Thymus (tissue), 11 donors: ENCODE results near the gene CD72. TPM values are rescaled to one million over a fixed set of nuclear protein-coding genes. Genes with fewer than 3 reads are reported as not detected.
"Not testable (repeated sequence)": the region's sequence is repeated elsewhere in the genome, so short reads cannot be mapped to it uniquely, and the experiment has no call there.

Source experiments
- DNase-seq, 9 donors: peaks; one replicate each; pipeline ENCODE4 v3.0.0-alpha.2; 2013; ENCODE audit warnings: low spot score in 9 of 9, low read depth in 6 of 9, missing footprints in 1 of 9
- H3K27ac ChIP-seq, 2 donors: one replicate each; pipeline ENCODE4 v1.5.1; 2013; ENCODE audit warnings: control low read depth in 1 of 2, low read depth in 1 of 2, low read length in 1 of 2, mild to moderate bottlenecking in 1 of 2, moderate library complexity in 1 of 2
- H3K27me3 ChIP-seq, 2 donors: one replicate each; pipeline ENCODE4 v1.5.1; 2013; ENCODE audit warnings: low read length in 1 of 2; ENCODE audit not compliant: control insufficient read depth in 2 of 2, insufficient read depth in 1 of 2
- H3K36me3 ChIP-seq, 2 donors: one replicate each; pipeline ENCODE4 v1.5.1; 2013; ENCODE audit warnings: low read length in 1 of 2, mild to moderate bottlenecking in 1 of 2, moderate library complexity in 1 of 2; ENCODE audit not compliant: control insufficient read depth in 2 of 2, insufficient read depth in 2 of 2
- H3K4me1 ChIP-seq, 2 donors: one replicate each; pipeline ENCODE4 v1.5.1; 2013; ENCODE audit warnings: low read length in 2 of 2; ENCODE audit not compliant: control insufficient read depth in 2 of 2, insufficient read depth in 2 of 2
- H3K4me3 ChIP-seq, 2 donors: one replicate each; pipeline ENCODE4 v1.5.1; 2013; ENCODE audit warnings: low read length in 2 of 2, control low read depth in 1 of 2, mild to moderate bottlenecking in 1 of 2
- H3K9me3 ChIP-seq, 2 donors: one replicate each; pipeline ENCODE4 v1.5.1; 2013; ENCODE audit warnings: low read length in 1 of 2, mild to moderate bottlenecking in 1 of 2; ENCODE audit not compliant: control insufficient read depth in 2 of 2, insufficient read depth in 1 of 2
- WGBS: extraction: QIAGEN DNeasy Blood & Tissue Kit; methylation state at CpG from one replicate; pipeline ENCODE4 v1.1.7; 2013; 5-methylcytosine and 5-hydroxymethylcytosine counted together
- polyA plus RNA-seq: library from polyadenylated mRNA; stranded (reverse); fragments of 200-250 nt; gene quantifications from one replicate; pipeline ENCODE4 v1.2.3, GENCODE V29; 2013
- total RNA-seq: library from RNA; stranded (reverse); fragments of 120-200 nt; gene quantifications from one replicate; pipeline ENCODE4 v1.2.4, GENCODE V29; 2013
- donor health status: healthy.

CD72 gene
- total and polyA plus RNA-seq, 2 donors: 6.8 to 23.6 TPM

- 1% methylated on average over 55 of the region's 55 CpGs for WGBS
- H3K27me3 ChIP-seq: no peaks in the 10 kb centered on the region
- peak within 1 kb of the TSS; percentile 70 to 86 for H3K4me3 ChIP-seq
- H3K27ac ChIP-seq: peak within 1 kb of the TSS; percentile 92 to 93
- DNase-seq: peak in 6 of 9 donors; percentile 44 to 84 (median 74)
- H3K4me1 ChIP-seq: peaks cover 10 to 35% of the 10 kb centered on the region in 2 donors
- peaks cover 22 to 26% of the 10 kb centered on the region in 2 donors for H3K36me3 ChIP-seq
- H3K9me3 ChIP-seq: no peaks in the 10 kb centered on the region
These were observed 13.4 kb downstream of the CD72 start, which contains the start of gene TESK1 for GRCh38 chr9:35604578-35605350. Gene TESK1, plus strand, starts transcription at chr9:35605262. Its CDS starts 358 bp downstream, at chr9:35605620.

- peaks cover 12 to 41% of the 10 kb centered on the region in 2 donors for H3K4me1 ChIP-seq
- H3K9me3 ChIP-seq: no peaks in the 10 kb centered on the region
- peaks cover 15 to 19% of the 10 kb centered on the region in 2 donors for H3K36me3 ChIP-seq
- H3K27me3 ChIP-seq: no peaks in the 10 kb centered on the region
- under 1% methylated on average over 41 of the region's 41 CpGs for WGBS
- DNase-seq: peak; percentile 97 to 100 (median 99)
- H3K4me3 ChIP-seq: peak overlapping the region; percentile 60 to 86
- peak overlapping the region; percentile 92 to 93 for H3K27ac ChIP-seq
These were observed 14.1 kb downstream of the CD72 start for GRCh38 chr9:35603986-35604577.

DNA sequence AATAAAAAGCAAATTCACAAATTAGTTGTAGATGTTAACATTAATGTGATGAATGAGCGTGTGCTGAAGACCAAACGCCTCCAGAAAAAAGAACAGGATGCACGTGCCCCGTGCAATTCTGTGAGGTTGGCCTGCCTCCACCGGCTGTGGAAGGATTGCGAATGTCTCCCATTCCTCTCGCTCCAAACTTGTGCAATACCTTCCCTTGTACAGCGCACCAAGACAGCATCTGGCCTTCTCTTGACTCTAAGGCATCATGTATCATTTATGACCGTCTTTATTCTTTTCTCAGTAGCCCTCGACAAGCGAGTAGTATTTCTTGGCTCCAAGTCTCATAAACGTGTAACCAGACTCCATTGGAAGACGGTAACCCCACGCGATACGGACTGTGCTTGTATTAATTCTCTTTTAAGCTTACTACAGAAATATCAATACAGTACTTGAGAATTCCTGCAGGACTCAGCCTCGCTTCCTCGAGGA is 14.7 kb downstream of the CD72 start:
- Histone ChIP-seq H3K4me1 (peaks cover 15 to 47% of the 10 kb centered on the region in 2 donors), H3K36me3 (peaks cover 10 to 14% of the 10 kb centered on the region in 2 donors), H3K9me3 (peaks cover 0 to 5% of the 10 kb centered on the region in 2 donors), H3K27me3 (no peaks in the 10 kb centered on the region), H3K4me3 (peak overlapping the region; percentile 34 to 35), H3K27ac (peak overlapping the region; percentile 86 to 92)
- DNase-seq: no peak
- 18% methylated on average over 18 of the region's 18 CpGs for WGBS

- H3K27ac ChIP-seq: no peak overlapping the region
- H3K36me3 ChIP-seq: no peaks in the 10 kb centered on the region
- peaks cover 0 to 6% of the 10 kb centered on the region in 2 donors for H3K9me3 ChIP-seq
- DNase-seq: no peak
- H3K4me1 ChIP-seq: peaks cover 5 to 37% of the 10 kb centered on the region in 2 donors
- no peak overlapping the region for H3K4me3 ChIP-seq
- WGBS: 95% methylated on average over 14 of the region's 14 CpGs
- H3K27me3 ChIP-seq: no peaks in the 10 kb centered on the region
These were observed 18.2 kb downstream of the CD72 start for GRCh38 chr9:35599763-35600604.

DNA sequence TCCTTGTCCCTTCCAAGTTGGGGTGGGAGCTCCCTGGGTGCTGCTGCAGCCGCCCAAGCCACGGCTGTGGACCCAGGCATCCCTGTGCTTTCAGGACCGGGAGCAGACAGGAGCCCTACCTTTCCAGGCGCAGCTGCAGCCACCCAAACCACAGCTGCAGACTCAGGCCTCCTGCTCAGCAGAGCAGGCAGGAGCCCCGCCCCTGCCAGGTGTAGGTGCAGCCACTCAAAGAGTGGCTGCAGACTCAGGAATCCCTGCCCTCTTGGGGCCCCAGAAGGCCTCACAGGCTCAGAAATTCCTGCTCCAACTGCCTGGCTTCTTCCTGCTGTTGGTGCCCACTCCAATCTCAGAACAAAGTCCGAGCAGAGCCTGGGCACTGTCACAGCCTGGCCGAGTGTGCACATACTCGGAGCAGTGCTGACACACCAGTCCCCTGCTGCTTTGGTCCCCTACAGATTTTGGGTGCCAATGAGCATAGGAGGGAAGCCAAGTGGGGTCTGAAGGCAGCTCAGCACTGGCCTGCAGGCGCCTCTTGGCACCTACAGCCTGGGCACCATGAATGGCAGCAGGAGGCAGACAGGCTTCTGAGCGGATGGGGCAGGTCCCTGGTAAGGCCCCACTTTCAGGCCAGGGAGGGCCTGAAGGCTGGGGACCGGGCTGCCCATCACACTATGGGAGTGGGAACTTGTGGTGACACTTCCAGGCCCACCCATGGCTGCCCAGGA is 19.2 kb downstream of the CD72 start:
- Histone ChIP-seq H3K9me3 (peaks cover 0 to 6% of the 10 kb centered on the region in 2 donors), H3K27ac (no peak overlapping the region), H3K36me3 (no peaks in the 10 kb centered on the region), H3K4me1 (peaks cover 5 to 32% of the 10 kb centered on the region in 2 donors), H3K4me3 (no peak overlapping the region), H3K27me3 (no peaks in the 10 kb centered on the region)
- peak in 1 of 9 donors; percentile 26 for DNase-seq
- WGBS: 92% methylated on average over 11 of the region's 11 CpGs

DNA sequence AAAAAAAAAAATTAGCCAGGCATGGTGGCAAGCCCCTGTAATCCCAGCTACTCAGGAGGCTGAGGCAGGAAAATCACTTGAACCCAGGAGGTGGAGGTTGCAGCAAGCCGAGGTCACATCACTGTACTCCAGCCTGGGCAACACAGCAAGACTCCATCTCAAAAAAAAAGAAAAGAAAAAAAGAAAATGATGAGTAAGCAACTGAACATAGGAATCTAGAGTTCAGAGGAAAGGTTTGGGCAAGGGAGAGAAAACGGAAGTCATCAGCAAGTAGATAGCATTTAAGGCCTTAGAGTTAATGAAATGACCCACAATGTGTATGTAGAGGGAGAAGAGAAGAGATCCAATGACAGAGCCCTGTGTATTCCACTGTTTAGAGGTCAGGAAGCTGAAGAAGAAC is 21.3 kb downstream of the CD72 start:
- not testable (repeated sequence) for H3K36me3 ChIP-seq, H3K27me3 ChIP-seq, DNase-seq, H3K4me3 ChIP-seq, H3K27ac ChIP-seq
- peaks cover 0 to 15% of the 10 kb centered on the region in 2 donors for H3K9me3 ChIP-seq
- peaks cover 5 to 19% of the 10 kb centered on the region in 2 donors for H3K4me1 ChIP-seq
- 97% methylated on average over 2 of the region's 2 CpGs for WGBS

- Histone ChIP-seq H3K4me3 (no peak overlapping the region), H3K4me1 (peaks cover 5 to 10% of the 10 kb centered on the region in 2 donors), H3K9me3 (peaks cover 0 to 15% of the 10 kb centered on the region in 2 donors), H3K36me3 (no peaks in the 10 kb centered on the region), H3K27ac (no peak overlapping the region), H3K27me3 (no peaks in the 10 kb centered on the region)
- 98% methylated on average over 4 of the region's 4 CpGs for WGBS
- DNase-seq: no peak
These were observed 23.7 kb downstream of the CD72 start for GRCh38 chr9:35594471-35594870.

DNA sequence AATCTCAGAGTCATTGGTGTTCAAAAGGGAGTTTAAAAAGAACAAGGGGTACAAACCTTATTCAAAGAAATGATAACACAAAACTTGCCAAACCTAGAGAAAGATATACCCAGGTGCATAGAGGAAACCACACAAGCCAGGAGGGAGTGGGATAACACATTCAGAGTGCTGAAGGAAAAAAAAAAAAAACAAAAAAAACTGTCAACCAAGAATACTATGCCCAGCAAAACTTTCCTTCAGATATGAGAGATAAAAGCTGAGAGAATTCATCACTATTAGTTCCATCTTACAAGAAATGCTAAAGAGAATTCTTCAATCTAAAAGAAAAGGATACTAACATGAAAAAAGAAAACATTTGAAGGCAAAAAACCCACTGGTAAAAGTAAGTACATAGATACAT is 24.6 kb downstream of the CD72 start:
- Histone ChIP-seq H3K4me1 (peaks cover 0 to under 1% of the 10 kb centered on the region in 2 donors), H3K9me3 (peaks cover 0 to 10% of the 10 kb centered on the region in 2 donors), H3K36me3 (no peaks in the 10 kb centered on the region), H3K27me3 (no peaks in the 10 kb centered on the region), H3K27ac (no peak overlapping the region), H3K4me3 (no peak overlapping the region)
- no peak for DNase-seq
